Placental pericyte (primary cell): Measurements from ENCODE around the gene KAT14. TPM values are rescaled to one million over a fixed set of nuclear protein-coding genes. Genes with fewer than 3 reads are reported as not detected.

Experiments used
- small RNA-seq: library from RNA; depleted of rRNA; stranded (forward); fragments of <200 nt; gene quantifications from one replicate; pipeline ENCODE3, GENCODE V24; 2012; ENCODE audit warnings: low replicate concordance
- total RNA-seq: library from RNA; depleted of rRNA; stranded (reverse); fragments of >200 nt; gene quantifications from 2 replicates; pipeline ENCODE4 v1.2.3, GENCODE V29; 2012

KAT14 gene, protein sequence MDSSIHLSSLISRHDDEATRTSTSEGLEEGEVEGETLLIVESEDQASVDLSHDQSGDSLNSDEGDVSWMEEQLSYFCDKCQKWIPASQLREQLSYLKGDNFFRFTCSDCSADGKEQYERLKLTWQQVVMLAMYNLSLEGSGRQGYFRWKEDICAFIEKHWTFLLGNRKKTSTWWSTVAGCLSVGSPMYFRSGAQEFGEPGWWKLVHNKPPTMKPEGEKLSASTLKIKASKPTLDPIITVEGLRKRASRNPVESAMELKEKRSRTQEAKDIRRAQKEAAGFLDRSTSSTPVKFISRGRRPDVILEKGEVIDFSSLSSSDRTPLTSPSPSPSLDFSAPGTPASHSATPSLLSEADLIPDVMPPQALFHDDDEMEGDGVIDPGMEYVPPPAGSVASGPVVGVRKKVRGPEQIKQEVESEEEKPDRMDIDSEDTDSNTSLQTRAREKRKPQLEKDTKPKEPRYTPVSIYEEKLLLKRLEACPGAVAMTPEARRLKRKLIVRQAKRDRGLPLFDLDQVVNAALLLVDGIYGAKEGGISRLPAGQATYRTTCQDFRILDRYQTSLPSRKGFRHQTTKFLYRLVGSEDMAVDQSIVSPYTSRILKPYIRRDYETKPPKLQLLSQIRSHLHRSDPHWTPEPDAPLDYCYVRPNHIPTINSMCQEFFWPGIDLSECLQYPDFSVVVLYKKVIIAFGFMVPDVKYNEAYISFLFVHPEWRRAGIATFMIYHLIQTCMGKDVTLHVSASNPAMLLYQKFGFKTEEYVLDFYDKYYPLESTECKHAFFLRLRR
- 12.0 and 13.6 TPM in 2 replicates for total RNA-seq

DNA sequence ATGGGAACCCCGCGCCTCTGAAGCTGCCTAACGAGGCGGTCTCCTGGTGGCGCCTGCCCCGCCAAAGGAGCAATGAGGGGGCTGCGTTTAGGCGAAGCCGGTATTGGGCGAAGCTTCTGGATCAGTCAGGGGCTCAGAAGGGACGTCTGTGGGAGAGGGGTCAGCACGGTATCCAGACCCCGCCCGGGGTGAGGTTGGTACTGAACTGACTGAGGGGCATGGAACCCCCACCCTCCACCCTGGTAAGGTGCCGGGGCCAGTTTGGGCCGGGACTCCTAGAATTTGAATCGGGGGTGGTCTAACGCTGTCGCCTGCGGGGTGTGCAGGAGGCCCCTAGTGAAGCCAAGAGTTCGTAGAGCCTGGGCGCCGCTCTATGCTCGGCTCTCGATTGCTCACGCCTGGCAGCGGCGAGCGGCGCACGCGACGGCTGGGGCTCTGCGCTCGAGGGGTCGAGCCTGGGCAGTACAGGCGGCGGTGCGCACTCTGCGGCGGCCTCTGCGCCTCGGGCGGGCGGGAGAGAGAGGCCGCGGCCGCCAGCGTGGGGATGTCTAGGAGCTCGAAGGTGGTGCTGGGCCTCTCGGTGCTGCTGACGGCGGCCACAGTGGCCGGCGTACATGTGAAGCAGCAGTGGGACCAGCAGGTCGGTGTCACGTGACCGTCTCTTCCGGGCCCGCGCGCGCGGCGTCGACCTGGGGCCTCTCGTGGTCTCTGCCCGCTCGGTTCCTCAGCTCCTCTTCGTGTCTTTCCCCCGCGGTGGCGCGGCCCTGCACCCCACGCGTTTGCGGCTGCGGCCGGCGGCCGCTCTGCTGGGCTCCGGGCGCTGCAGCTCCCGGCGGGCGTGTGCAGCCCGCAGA lies at the start of gene KAT14, which contains the start of gene PET117:
Gene KAT14, plus strand, starts transcription at position 452 of the 854 bp plus-strand sequence. CDS start 4,798 bp downstream, outside the sequence.
Gene PET117, plus strand, starts transcription at position 452 of the 854 bp plus-strand sequence. Its CDS starts 93 bp downstream, at position 545.

Small RNA genes within 50 kb of the gene (small RNA-seq; reads per million reads assigned to genes)
- not detected for gene RF00019
- not detected for gene RNU7-137P

Other genes starting within 250 kb of the KAT14 start
- gene SNX5, start 169.1 kb upstream of the KAT14 start, total RNA-seq: 94.5 and 140 TPM in 2 replicates
- 9.0 and 21.8 TPM in 2 replicates for gene MGME1, start 168.8 kb upstream of the KAT14 start, total RNA-seq
- not detected in 2 replicates for gene OVOL2, start 79.9 kb upstream of the KAT14 start, total RNA-seq
- 9.3 and 10.1 TPM in 2 replicates for gene PET117, start within 50 bp of the KAT14 start, total RNA-seq
- 17.7 and 18.8 TPM in 2 replicates for gene ZNF133, start 150.7 kb downstream of the KAT14 start, total RNA-seq